C4-2B (cell line): Measurements from ENCODE around the gene GRIN1.

Experiments used
- H3K27ac ChIP-seq: fragments of 450-650 bp; 2 replicates; pipeline ENCODE4 v1.5.1; 2017
- ZFX ChIP-seq: fragments of 450-650 bp; IDR thresholded peaks from 2 replicates; pipeline ENCODE4 v1.6.1; 2017
- TF ChIP-seq, protein P1 (sequence below): fragments of 450-650 bp; conservative IDR thresholded peaks from 2 replicates; pipeline ENCODE4 v1.5.1; 2017; ENCODE audit warnings: mild to moderate bottlenecking

Gene GRIN1

DNA sequence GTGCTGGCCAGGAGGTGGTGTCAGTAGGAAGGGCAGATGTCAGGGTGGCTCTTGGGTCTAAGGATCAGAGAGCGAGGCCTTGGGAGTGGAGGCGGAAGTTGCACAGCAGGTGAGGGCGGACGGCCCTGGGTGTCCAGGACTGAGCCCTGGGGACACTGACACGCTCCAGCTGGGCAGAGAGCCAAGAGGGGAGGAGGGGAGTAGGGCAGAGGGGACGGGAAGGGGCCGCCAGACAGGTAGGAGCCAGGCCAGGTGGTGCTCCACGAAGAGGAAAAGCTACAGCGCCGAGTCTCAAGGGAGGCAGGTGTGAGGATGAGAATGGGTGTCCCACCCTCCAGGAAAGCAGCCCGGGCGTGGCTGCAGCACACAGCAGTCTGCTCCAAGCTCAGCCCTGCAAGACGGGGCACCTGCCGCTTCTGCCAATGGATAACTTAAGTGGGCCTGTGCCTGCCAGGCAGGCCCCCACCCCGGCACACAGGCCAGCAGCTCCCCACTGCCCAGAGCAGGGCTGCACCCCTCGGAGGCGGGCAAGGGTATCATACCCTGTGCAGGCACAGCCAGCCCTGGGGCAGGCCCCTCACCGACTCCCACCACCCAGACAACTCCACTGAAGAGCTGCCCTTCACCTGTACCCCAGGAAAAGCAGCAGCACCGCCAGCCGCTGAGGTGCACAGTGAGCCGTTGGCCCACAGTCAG is 56.7 kb downstream of the GRIN1 start:
- peak overlapping the region; percentile 85 for H3K27ac ChIP-seq
- TF ChIP-seq, protein P1, sequence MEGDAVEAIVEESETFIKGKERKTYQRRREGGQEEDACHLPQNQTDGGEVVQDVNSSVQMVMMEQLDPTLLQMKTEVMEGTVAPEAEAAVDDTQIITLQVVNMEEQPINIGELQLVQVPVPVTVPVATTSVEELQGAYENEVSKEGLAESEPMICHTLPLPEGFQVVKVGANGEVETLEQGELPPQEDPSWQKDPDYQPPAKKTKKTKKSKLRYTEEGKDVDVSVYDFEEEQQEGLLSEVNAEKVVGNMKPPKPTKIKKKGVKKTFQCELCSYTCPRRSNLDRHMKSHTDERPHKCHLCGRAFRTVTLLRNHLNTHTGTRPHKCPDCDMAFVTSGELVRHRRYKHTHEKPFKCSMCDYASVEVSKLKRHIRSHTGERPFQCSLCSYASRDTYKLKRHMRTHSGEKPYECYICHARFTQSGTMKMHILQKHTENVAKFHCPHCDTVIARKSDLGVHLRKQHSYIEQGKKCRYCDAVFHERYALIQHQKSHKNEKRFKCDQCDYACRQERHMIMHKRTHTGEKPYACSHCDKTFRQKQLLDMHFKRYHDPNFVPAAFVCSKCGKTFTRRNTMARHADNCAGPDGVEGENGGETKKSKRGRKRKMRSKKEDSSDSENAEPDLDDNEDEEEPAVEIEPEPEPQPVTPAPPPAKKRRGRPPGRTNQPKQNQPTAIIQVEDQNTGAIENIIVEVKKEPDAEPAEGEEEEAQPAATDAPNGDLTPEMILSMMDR = no peak
- no peak for TF ChIP-seq ZFX

DNA sequence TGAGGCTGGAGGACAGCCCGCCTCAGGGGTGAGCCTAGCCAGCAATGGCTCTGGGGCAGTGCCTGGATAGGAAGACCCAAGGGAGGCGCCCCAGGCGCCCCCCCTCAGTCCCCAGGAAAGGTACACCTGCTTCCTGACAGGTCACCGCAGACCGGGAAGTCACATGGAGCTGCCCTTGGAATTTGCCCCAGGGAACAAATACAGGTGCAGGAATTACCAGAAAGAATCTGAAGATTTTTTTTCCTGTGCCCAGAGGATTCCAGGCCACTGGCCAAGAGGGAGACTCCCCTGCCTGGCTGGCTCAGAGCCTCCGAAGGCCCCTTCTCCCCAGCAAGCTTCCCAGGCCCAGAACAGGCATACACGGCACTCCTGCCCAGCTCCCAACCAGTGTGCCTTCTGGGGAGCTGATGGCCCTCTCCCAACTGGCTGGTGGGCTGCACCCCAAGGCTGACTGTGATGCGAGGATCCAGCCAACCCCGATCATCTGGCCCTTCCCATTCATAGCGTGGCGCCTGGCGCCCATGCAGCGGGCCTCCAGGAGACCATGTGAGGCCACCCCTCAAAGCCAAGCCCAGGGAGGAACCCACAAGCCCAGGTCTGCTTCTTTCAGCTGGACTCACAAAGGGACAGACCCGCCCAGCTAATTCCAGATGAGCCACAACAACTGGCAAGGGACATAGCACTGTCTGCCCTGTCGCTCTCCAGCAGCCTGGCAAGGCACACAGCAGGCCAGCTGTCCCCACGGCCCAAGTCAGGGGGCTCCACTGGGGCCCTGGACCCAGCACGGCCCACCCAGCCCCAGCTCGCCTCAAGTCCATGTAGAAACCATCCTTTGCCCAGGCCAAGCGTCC is 59.3 kb downstream of the GRIN1 start:
- H3K27ac ChIP-seq = peak overlapping the region; percentile 85

DNA sequence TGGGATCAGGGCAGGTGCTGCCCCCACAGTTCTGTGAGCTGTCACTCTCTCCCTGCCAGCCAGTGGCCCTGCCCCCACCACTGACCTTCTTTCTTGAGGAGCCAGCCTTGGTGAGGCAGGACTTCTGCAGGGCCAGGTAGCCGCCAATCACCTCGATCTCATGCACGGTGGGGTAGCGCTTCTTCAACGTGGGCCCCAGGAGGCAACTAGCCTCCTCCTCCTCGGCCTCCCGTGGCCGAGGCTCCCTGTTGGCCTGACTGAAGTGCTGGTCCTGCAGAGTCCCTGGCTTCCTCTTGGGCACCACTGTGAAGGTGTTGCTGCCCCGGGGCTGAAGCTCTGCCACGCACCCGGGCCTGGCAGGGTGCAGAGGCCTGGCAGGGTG is 59.9 kb downstream of the GRIN1 start:
- TF ChIP-seq ZFX = peak; percentile 17; the same call in 1 of the 2 replicates
- TF ChIP-seq, protein P1 = no peak
- peak overlapping the region; percentile 85 for H3K27ac ChIP-seq

More for the DNA sequence above, 59.3 kb downstream of the GRIN1 start:
- TF ChIP-seq, protein P1 = no peak
- no peak for TF ChIP-seq ZFX

DNA sequence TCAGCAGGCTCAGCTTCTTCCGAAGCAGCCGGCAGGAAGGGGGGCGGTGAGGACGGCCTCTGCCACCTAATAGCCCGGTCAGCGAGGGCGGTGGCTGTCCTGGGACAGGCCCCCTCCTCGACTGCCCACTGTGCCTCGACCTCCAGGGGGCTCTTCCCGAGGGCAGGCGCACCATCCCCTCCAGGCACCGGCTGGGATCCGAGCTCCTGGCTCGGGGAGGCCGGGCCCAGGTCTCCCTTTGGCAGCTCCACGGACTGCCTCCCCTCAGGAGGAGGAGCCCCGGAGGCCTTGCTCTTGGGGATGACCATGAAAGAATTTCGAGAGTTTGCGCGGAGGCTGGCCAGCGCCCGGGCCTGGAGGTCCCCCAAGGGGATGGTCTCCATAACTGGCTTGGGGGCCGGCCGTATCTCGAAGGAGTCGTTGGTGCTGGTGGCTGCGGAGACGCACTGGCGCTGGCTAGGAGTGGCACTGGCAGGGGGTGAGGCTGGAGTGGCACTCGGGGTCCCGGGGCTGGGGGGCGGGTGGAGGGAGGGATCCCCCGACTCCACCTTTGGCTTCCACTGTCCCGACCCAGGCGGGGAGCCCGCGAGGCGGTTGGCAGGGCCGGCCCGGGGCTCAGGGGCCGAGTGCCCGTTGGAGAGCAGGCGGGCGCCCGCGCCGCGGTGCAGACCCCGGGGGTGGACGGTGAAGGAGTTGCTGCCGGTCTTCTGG is 60.6 kb downstream of the GRIN1 start:
- TF ChIP-seq, protein P1 = no peak
- no peak; the same call in 1 of the 2 replicates for TF ChIP-seq ZFX
- peak overlapping the region; percentile 85 for H3K27ac ChIP-seq

DNA sequence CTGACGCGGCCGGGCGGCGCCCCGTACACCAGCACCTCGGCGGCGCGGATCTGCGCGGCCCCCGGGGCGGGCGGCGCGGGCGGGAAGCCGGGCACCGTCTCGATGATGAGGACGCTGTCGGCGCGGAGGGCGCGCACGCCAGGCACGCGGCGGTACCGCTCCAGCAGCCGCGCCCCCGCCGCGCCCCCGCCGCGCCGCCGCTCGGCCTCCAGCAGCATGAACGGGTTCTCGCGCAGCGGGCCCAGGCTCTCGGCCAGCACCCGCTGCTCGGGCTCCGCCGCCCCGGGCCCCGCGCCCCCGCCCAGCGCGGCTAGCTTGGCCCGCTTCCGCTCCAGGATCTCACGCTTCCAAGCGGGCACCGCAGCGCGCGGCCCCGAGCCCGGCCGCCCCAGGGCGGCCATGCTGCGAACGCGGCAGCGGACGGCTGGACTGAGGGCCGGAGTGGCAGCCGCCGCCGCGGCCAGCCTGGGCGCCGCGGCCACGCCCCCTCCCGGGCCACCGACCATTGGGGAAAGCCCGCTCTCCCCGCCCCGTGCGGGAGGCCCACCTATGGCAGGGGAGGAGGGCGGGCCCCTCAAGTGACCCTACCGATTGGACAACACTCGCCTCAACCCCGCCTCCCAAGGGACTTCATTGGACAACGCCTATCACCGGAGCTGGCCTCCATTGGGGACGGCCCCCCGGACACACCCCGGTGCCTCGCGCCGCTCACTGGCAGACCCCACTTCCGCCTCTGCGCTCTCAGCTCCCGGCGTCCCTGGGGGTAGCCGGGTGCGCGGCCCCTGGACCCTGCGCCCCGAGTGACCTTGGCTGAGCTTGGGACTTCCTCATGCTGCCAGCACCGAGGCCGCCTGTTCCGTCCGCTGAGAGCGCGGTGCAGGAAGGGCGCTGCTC is 61.6 kb downstream of the GRIN1 start, which contains the start of gene TPRN:
TPRN (minus strand) TSS at position 431 of the 894 bp plus-strand sequence; CDS start at position 401, 30 bp downstream.
- H3K27ac ChIP-seq = peak within 1 kb of the TSS; percentile 85
- TF ChIP-seq, protein P1 = no peak
- peak; percentile 69; the same call in 1 of the 2 replicates for TF ChIP-seq ZFX

DNA sequence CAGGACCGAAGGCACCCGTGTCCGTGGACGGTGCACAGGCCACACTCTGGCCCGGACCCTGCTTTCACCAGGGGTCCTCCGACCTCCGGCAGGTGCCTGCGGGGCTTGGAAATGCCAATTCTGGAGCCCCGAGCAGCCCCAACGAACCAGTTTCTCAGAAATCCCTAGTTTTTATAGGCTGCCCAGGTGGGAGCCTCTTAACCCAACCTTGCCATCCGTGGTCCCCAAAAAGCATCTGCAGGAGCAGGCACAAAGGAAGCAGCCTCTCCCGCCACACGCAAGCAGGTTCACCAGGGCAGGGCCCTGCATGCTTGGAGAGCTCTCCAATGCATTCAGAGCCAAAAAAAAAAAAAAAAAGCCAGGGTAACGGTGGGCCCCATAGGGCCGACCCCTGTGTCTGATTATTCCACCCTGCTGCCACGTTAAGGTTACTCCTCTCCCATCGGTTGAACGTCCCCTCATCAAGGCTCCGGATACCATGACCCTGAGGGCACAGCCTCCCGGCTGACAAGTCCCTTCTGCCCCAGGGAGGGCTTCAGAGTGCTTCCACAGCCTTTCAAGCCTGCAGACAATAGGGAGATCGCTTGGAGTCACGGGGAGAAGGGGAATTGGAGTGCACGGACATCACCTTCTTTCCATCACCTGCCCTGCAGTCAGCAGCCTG is 62.4 kb downstream of the GRIN1 start:
- no peak for TF ChIP-seq ZFX
- TF ChIP-seq, protein P1 = no peak

More for the DNA sequence above, 62.4 kb downstream of the GRIN1 start:
- H3K27ac ChIP-seq = peak overlapping the region; percentile 85
